Measurements from ENCODE around the gene AGER.

DNA sequence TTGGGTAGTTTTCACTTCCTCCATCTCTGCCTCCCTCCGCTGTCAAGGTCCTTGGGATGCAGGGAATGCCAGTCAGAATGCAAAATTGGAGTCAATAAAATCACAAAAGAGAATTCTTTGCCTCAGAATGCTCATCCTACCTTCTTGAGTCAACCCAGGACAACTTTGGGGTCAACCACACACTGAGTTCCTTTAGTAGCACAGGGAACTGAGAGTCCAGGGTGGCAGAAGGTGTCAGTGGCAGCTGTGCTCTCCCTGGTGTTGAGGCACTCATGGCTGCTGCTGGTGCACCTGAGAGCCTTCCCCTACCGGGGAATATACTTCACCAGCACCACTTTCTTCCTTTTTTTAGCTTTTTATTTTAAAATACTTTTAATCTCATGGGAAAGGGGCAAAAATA, 40.6 kb upstream of the AGER start:
- TF ChIP-seq POLR2A (IDR thresholded peaks at IDR 0.05) = no peak
- TF ChIP-seq, protein P1, sequence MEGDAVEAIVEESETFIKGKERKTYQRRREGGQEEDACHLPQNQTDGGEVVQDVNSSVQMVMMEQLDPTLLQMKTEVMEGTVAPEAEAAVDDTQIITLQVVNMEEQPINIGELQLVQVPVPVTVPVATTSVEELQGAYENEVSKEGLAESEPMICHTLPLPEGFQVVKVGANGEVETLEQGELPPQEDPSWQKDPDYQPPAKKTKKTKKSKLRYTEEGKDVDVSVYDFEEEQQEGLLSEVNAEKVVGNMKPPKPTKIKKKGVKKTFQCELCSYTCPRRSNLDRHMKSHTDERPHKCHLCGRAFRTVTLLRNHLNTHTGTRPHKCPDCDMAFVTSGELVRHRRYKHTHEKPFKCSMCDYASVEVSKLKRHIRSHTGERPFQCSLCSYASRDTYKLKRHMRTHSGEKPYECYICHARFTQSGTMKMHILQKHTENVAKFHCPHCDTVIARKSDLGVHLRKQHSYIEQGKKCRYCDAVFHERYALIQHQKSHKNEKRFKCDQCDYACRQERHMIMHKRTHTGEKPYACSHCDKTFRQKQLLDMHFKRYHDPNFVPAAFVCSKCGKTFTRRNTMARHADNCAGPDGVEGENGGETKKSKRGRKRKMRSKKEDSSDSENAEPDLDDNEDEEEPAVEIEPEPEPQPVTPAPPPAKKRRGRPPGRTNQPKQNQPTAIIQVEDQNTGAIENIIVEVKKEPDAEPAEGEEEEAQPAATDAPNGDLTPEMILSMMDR (IDR thresholded peaks at IDR 0.05) = no peak
